Thyroid gland (tissue), 4 donors: ENCODE measurements around the gene TGOLN2.

ENCODE experiments used
- POLR2A ChIP-seq, 2 donors: fragments of 450-650 bp; IDR thresholded peaks; one replicate each; pipeline ENCODE4 v1.6.1; 2017; ENCODE audit warnings: antibody characterized with exemption in 2 of 2, mild to moderate bottlenecking in 2 of 2, moderate library complexity in 1 of 2
- TF ChIP-seq, protein P1 (sequence below), 6 experiments: fragments of 200-600 bp in 3 of 6; fragments of 450-650 bp in 3 of 6; sonication (generic) in 3 of 6; IDR thresholded peaks; one replicate each; pipeline ENCODE4 v1.5.1; 2016 to 2019; ENCODE audit warnings: antibody characterized with exemption in 6 of 6, mild to moderate bottlenecking in 2 of 6, inconsistent platforms in 1 of 6, moderate library complexity in 1 of 6

DNA sequence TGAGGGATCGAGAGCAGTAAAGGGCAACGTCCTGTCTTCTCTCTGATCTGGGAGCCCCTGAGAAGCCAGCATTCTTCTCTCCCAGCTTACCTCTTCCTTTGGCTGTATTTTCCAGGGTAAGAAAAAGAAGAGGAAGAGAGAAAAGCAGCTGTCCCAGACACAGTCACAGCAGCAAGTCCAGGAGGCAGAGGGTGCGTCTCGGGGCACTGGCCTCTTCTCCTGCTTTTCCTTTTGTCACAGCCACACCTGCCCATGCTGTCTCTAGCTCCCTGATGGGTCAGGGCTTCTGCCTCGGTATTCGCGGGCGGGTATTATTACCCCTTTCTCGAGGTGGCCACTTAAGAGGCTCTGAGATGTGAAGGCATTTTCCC, 20.3 kb downstream of the TGOLN2 start:
- TF ChIP-seq, protein P1, sequence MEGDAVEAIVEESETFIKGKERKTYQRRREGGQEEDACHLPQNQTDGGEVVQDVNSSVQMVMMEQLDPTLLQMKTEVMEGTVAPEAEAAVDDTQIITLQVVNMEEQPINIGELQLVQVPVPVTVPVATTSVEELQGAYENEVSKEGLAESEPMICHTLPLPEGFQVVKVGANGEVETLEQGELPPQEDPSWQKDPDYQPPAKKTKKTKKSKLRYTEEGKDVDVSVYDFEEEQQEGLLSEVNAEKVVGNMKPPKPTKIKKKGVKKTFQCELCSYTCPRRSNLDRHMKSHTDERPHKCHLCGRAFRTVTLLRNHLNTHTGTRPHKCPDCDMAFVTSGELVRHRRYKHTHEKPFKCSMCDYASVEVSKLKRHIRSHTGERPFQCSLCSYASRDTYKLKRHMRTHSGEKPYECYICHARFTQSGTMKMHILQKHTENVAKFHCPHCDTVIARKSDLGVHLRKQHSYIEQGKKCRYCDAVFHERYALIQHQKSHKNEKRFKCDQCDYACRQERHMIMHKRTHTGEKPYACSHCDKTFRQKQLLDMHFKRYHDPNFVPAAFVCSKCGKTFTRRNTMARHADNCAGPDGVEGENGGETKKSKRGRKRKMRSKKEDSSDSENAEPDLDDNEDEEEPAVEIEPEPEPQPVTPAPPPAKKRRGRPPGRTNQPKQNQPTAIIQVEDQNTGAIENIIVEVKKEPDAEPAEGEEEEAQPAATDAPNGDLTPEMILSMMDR (IDR thresholded peaks at IDR 0.05): no peak
- TF ChIP-seq POLR2A (IDR thresholded peaks at IDR 0.05): no peak
